Glutamatergic neuron (in vitro differentiated cells): ENCODE results near the gene SMC1B. TPM values are rescaled to one million over a fixed set of nuclear protein-coding genes. Genes with fewer than 3 reads are reported as not detected.
A peak's percentile ranks its signal among the peaks of the same experiment; 100 is the strongest.

Experiments
- DNase-seq: peaks from one replicate; pipeline ENCODE4 v3.0.0; 2022
- H3K27ac Mint-ChIP-seq: one replicate; pipeline ENCODE4 v1.8.0; 2020; ENCODE audit warnings: mild to moderate bottlenecking, mixed read lengths, inconsistent platforms; ENCODE audit not compliant: unreplicated experiment
- H3K27me3 Mint-ChIP-seq: one replicate; pipeline ENCODE4 v1.8.0; 2020; ENCODE audit warnings: mild to moderate bottlenecking, moderate library complexity, mixed read lengths, inconsistent platforms; ENCODE audit not compliant: unreplicated experiment
- H3K36me3 Mint-ChIP-seq: one replicate; pipeline ENCODE4 v1.8.0; 2020; ENCODE audit warnings: mild to moderate bottlenecking, mixed read lengths, inconsistent platforms; ENCODE audit not compliant: unreplicated experiment
- H3K4me1 Mint-ChIP-seq: one replicate; pipeline ENCODE4 v1.8.0; 2020; ENCODE audit warnings: mild to moderate bottlenecking, low read depth, mixed read lengths, inconsistent platforms; ENCODE audit not compliant: unreplicated experiment
- H3K4me3 Mint-ChIP-seq: one replicate; pipeline ENCODE4 v1.8.0; 2020; ENCODE audit warnings: mild to moderate bottlenecking, mixed read lengths, inconsistent platforms; ENCODE audit not compliant: unreplicated experiment
- H3K9me3 Mint-ChIP-seq: one replicate; pipeline ENCODE4 v1.8.0; 2020; ENCODE audit warnings: mild to moderate bottlenecking, moderate library complexity, mixed read lengths, inconsistent platforms; ENCODE audit not compliant: unreplicated experiment
- total RNA-seq: library from RNA; stranded (reverse); fragmentation: NEBNext Ultra II Directional; extraction: Animal tissue kit (Norgen Biotek cat#: 25700); gene quantifications from one replicate; pipeline ENCODE4 v1.2.1, GENCODE V29; 2021; ENCODE audit not compliant: unreplicated experiment
- TF ChIP-seq, protein P1 (sequence below): fragments of 200-600 bp; sonication (generic); IDR thresholded peaks from one replicate; pipeline ENCODE4 v1.5.0; 2021; ENCODE audit not compliant: partially characterized antibody, unreplicated experiment

Gene SMC1B
- total RNA-seq, 1 donor from 2014 or later: not detected

DNA sequence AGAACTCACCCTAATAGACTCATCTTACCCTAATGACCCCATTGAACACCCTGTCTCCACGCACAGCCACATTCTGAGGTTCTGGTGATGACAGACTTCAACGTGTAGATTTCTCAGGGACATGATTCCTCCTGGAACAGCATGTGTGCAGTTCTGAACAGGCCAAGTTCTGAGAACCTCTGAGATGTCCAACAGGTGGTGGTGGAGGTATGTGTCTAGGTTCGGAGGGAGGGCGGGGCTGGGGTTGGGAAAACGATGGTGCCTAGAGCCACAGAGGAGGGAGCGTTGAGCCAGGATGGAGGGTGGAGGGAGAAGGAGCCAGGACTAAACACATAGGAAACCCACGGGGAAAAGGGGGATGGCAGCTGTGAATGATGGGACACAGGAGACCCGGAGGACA lies 45.8 kb upstream of the SMC1B start:
- Mint-ChIP-seq H3K9me3 (peaks cover 9% of the 10 kb centered on the region), H3K4me1 (no peaks in the 10 kb centered on the region), H3K4me3 (no peak overlapping the region), H3K27me3 (peaks cover 11% of the 10 kb centered on the region), H3K27ac (no peak overlapping the region), H3K36me3 (peaks cover 4% of the 10 kb centered on the region)
- no peak for DNase-seq
- TF ChIP-seq, protein P1, sequence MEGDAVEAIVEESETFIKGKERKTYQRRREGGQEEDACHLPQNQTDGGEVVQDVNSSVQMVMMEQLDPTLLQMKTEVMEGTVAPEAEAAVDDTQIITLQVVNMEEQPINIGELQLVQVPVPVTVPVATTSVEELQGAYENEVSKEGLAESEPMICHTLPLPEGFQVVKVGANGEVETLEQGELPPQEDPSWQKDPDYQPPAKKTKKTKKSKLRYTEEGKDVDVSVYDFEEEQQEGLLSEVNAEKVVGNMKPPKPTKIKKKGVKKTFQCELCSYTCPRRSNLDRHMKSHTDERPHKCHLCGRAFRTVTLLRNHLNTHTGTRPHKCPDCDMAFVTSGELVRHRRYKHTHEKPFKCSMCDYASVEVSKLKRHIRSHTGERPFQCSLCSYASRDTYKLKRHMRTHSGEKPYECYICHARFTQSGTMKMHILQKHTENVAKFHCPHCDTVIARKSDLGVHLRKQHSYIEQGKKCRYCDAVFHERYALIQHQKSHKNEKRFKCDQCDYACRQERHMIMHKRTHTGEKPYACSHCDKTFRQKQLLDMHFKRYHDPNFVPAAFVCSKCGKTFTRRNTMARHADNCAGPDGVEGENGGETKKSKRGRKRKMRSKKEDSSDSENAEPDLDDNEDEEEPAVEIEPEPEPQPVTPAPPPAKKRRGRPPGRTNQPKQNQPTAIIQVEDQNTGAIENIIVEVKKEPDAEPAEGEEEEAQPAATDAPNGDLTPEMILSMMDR: no peak

DNA sequence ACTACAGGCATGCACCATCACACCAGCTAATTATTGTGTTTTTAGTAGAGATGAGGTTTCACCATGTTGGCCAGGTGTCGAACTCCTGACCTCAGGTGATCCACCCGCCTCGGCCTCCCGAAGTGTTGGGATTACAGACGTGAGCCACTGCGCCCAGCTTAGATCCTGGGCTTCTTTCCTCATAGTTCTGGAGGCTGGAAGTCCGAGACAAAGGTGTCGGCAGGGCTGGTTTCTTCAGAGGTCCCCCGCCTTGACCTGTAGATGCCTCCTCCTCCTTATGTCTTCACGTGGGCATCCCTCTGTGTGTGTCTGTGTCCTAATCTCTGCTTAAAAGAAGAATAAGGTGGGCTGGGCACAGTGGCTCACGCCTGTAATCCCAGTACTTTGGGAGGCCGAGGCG lies 45.1 kb upstream of the SMC1B start:
- H3K4me1 Mint-ChIP-seq: no peaks in the 10 kb centered on the region
- H3K4me3 Mint-ChIP-seq: no peak overlapping the region
- TF ChIP-seq, protein P1: no peak
- peaks cover 9% of the 10 kb centered on the region for H3K9me3 Mint-ChIP-seq
- no peak for DNase-seq
- H3K27ac Mint-ChIP-seq: no peak overlapping the region
- no peaks in the 10 kb centered on the region for H3K36me3 Mint-ChIP-seq
- peaks cover 11% of the 10 kb centered on the region for H3K27me3 Mint-ChIP-seq

DNA sequence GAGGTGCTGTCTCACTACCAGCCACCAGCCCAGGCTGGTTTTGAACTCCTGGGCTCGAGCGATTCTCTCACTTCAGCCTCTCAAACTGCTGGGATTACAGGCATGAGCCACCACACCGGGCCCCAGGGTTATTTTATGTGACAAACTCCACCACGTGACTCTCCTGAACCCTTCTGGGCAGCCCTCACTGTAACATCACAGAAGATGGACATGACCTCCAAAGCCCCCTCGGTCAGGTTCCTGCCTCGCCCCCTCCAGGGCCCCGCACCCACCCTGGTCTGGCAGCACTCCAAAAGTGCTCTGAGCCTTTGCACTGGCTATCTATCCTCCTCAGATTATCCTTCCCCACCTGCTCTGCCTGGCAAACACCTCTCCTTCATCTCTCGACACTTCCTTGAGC lies 43.4 kb upstream of the SMC1B start:
- H3K27ac Mint-ChIP-seq: no peak overlapping the region
- DNase-seq: peak; percentile 2
- no peak overlapping the region for H3K4me3 Mint-ChIP-seq
- peaks cover 9% of the 10 kb centered on the region for H3K9me3 Mint-ChIP-seq
- TF ChIP-seq, protein P1: no peak
- no peaks in the 10 kb centered on the region for H3K4me1 Mint-ChIP-seq
- peaks cover 10% of the 10 kb centered on the region for H3K27me3 Mint-ChIP-seq
- H3K36me3 Mint-ChIP-seq: no peaks in the 10 kb centered on the region

DNA sequence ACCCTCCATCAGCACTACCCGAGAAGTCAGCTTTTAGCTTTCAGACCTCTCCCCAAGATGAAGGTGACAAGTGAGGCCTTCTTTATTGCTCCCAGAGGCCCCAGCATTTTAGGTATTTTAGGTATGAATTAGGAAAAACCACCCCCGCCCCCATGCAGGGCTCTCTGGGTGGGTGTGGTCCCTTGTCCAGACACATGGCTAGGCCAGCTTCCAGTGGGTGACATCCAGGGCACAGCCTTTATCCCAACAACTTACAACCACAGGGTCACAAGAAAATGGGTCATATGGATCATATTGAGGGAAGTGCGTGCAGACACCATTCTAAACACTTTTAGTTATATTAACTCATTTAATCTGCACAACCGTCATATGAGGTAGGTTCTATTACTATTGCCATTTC lies 42.2 kb upstream of the SMC1B start:
- TF ChIP-seq, protein P1: no peak

DNA sequence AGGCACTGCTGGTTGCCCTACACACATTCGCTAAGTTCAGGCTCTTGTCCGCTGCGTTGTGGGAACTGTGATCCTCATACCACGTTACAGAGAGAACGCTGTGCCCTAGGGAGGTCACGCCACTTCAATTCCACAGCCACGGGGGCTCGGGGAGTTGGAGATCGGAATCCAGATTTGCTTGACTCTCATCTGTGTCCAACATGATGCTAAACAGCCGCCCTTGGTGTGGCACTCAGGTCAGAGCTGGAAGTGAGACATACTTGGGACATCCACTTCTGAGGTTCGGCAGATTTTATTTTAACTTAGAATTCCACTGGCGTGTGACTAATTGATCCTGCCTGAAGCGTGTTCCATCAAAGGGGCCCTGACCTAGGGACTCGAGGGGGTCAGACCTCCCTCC lies 41.8 kb upstream of the SMC1B start:
- no peak for DNase-seq
- no peak overlapping the region for H3K4me3 Mint-ChIP-seq
- H3K27me3 Mint-ChIP-seq: peaks cover 3% of the 10 kb centered on the region
- H3K9me3 Mint-ChIP-seq: no peaks in the 10 kb centered on the region
- TF ChIP-seq, protein P1: no peak
- no peaks in the 10 kb centered on the region for H3K36me3 Mint-ChIP-seq
- H3K4me1 Mint-ChIP-seq: no peaks in the 10 kb centered on the region
- no peak overlapping the region for H3K27ac Mint-ChIP-seq

More for the DNA sequence above, 42.2 kb upstream of the SMC1B start:
- H3K4me1 Mint-ChIP-seq: no peaks in the 10 kb centered on the region
- H3K9me3 Mint-ChIP-seq: peaks cover 3% of the 10 kb centered on the region
- DNase-seq: no peak
- H3K27me3 Mint-ChIP-seq: peaks cover 5% of the 10 kb centered on the region
- H3K4me3 Mint-ChIP-seq: no peak overlapping the region
- H3K36me3 Mint-ChIP-seq: no peaks in the 10 kb centered on the region
- no peak overlapping the region for H3K27ac Mint-ChIP-seq
